RWPE1 (cell line): ENCODE measurements around the gene COA8.

Experiments
- CTCF ChIA-PET: fragments of 350-600 bp; sonication (Branson Sonifier 250); formaldehyde crosslinking; extraction: SDS; loops from one replicate; lab custom pipeline; 2021; lab: Yijun Ruan, JAX
- POLR2A ChIA-PET: fragments of 400-600 bp; formaldehyde crosslinking; extraction: SDS; loops from one replicate; lab custom pipeline; 2020; ENCODE audit warnings: antibody characterized with exemption; ENCODE audit not compliant: low non-redundant PET; lab: Yijun Ruan, JAX
- DNase-seq: peaks from one replicate; pipeline ENCODE4 v3.0.0; 2012; ENCODE audit warnings: low spot score
- H3K27ac ChIP-seq: fragments of 450-650 bp; 2 replicates; pipeline ENCODE4 v1.5.1; 2017
- TF ChIP-seq, protein P1 (sequence below): fragments of 450-650 bp; conservative IDR thresholded peaks from 2 replicates; pipeline ENCODE4 v1.5.1; 2017; ENCODE audit warnings: low read depth, mild to moderate bottlenecking

The COA8 gene

DNA sequence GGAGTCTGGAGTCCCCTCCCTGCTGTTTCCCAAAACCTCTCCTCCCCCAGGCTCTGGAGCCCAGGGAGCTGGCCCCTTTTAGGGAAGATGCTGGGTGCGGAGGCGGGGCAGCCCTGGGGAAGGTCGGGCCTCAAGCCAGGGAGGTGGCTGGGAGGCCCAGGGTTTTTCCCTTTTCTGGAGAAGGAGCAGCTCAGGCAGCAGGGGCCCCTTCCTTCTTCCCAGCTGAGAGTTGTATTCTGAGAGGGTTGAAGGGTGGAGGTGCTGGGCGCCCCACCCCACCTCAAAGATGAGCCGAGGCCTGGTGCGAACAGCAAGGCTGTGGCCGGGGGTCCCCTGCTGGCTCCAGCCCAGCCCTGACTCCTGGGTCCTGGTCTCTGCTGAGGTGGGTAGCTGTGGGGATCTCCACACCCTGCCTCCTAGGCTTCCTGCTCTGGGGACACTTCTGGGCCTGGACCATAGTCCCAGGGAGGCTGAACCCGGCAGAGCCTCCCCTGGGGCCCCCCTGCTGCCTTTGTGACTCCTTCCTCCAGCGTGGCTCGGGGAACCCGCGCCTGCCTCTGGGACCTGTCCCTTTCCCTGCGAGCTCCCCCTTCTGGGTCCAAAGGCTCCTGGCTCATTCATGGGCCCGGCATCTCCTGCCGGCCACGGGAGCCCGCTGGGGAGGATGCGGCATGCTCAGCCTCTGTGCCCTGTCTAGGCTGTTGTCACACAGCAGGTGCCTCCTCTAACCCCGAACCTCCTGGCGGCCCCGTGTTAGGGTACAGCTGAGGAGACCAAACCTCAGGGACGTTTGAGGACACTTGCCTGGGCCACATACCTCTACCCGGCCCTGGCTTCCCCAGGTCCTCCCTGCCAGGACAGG lies 29.4 kb upstream of the COA8 start:
- CTCF ChIA-PET = interaction anchor here (0.6 kb wide), 1 partner anchor 268 kb away, joined by 3 read pairs; no protein-coding TSS in a partner anchor

DNA sequence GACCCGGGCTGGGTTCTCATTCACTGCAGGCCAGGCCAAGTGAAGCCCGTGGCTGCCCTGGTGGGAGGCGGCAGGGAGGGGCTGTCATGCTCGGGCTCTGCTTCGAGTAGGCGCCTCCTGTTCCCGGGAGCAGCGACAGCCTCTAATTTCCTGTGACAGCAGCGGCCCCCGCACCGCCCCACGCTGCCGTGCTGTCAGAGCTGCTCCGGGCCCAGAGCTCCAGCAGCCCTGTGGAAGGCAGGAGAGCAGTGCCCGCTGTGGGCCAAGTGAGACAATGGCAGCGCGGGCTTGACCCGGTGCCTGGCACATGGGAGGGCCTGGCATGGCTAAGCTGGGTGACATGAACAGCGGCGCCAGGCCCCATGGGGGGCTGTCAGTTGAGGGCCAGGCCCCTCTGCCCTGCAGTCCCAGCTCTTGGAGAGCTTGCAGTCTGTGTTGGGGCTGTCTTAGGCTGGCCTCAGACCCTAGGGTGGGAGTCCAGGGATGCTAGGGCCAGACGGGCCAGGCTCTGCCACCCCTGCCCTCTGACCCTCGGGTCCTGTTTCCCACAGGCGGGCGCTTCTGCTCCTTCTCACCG lies 28.7 kb upstream of the COA8 start:
- DNase-seq = no peak
- TF ChIP-seq, protein P1, sequence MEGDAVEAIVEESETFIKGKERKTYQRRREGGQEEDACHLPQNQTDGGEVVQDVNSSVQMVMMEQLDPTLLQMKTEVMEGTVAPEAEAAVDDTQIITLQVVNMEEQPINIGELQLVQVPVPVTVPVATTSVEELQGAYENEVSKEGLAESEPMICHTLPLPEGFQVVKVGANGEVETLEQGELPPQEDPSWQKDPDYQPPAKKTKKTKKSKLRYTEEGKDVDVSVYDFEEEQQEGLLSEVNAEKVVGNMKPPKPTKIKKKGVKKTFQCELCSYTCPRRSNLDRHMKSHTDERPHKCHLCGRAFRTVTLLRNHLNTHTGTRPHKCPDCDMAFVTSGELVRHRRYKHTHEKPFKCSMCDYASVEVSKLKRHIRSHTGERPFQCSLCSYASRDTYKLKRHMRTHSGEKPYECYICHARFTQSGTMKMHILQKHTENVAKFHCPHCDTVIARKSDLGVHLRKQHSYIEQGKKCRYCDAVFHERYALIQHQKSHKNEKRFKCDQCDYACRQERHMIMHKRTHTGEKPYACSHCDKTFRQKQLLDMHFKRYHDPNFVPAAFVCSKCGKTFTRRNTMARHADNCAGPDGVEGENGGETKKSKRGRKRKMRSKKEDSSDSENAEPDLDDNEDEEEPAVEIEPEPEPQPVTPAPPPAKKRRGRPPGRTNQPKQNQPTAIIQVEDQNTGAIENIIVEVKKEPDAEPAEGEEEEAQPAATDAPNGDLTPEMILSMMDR = no peak
- ChIA-PET POLR2A (no interaction called here), CTCF (interaction anchor here (0.6 to 0.9 kb wide), 2 partner anchors 14 to 267 kb away, joined by 3 read pairs; no protein-coding TSS in a partner anchor)
- peak overlapping the region; percentile 100 for H3K27ac ChIP-seq

More for the DNA sequence above, 29.4 kb upstream of the COA8 start:
- no peak for DNase-seq
- H3K27ac ChIP-seq = peak overlapping the region; percentile 100
- POLR2A ChIA-PET = no interaction called here
- TF ChIP-seq, protein P1 = no peak

DNA sequence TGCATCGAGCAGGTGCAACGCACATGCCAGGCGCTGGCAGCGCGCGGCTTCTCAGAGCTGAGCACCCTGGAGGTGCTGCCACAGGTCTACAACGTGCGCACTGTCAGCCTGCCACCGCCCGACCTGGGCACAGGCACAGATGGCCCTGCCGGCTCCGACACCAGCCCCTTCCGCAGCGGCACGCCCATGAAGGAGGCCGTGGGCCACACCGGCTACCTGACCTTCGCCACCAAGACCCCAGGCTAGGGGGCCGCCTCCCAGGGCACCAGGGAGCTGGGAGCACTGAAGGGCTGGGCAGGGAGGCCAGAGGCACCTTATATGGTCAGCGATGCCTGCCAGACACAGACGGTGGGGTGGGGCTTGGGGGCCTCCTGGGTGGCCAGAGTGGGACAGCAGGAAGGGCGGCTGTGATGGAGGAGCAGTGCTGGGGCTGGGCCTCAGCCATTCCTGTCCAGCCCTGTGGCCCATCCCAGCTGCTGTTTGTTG lies 28.1 kb upstream of the COA8 start:
- POLR2A ChIA-PET = no interaction called here
- DNase-seq = no peak

DNA sequence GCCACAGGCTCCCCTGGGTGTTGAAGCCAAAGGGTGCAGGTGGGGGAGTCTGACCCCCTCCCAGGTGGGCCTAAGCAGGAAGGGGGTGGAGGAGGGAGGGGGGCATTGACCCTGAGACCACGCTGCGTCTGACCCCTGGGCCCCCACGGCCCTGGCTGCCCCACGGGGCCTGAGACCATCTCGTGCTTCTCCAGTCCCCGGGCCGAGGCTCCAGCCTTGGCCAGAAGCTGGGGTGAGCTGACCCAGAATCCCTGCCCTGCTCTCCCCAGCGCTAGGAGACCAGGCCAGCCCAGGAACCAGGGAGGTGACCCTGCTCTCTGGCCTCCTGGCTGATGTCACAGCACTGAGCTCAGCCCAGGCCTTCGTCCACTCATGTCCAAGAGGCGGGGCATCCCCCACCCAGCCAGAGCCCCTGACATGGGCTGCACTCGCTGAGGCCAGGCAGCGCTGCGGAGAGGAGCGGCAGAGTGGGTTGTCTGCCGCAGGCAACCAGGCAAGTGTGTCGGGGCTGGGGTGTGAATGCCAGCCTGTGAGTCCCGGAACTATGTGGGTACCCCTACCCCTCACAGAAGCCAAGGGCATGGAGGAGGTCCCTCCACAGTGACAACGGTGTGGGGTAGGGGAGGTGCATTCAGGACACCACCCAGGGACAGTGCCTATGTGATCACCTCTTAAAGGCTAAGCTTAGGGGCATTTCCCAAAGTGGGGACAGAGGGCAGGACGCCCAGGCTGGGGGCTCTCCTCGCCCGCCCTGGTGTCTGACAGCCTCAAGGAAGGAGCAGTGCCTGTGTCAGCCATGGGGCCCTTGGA lies 27.5 kb upstream of the COA8 start:
- DNase-seq = no peak
- TF ChIP-seq, protein P1 = no peak
- POLR2A ChIA-PET = no interaction called here
- H3K27ac ChIP-seq = peak overlapping the region; percentile 100
- CTCF ChIA-PET = interaction anchor here (0.9 kb wide), 1 partner anchor 15 kb away, joined by 3 read pairs; no protein-coding TSS in a partner anchor

More for the DNA sequence above, 28.1 kb upstream of the COA8 start:
- CTCF ChIA-PET = interaction anchor here (0.9 kb wide), 1 partner anchor 14 kb away, joined by 3 read pairs; no protein-coding TSS in a partner anchor
- TF ChIP-seq, protein P1 = no peak
- H3K27ac ChIP-seq = peak overlapping the region; percentile 100

DNA sequence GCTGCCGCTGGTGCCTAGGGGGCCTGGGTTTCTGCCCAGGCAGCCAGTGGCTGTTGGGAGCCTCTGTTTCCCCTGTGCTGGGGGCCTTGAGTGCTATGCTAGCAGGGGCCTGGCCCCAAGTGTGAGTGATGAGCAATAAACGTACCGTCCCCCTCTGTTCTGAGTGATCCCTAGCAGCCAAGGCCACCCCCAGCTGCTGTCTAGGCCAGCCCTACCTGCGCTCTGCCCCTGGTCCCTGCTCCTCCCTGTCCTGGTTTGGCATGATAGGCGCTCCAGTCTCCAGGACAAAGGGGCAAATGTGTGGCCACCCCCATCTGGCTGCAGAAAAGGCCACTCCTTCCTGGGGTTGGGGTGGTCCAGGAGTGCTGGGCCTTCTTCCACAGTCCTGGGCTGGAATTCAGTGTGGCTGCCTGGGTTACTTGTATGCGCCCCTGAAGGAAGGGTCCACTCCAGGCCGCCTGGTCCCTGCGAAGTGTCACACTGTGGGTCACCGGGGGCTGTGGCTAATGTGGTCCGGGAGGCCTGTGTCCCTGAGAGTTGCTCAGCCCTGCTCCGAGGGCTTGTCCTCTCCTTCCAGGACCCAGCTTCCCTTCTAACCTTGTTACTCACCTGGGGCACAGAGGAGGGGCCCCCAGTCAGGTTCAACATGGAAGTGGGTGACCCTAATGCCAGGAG lies 26.7 kb upstream of the COA8 start:
- peak overlapping the region; percentile 100 for H3K27ac ChIP-seq
- TF ChIP-seq, protein P1 = no peak
- no peak for DNase-seq
- ChIA-PET CTCF (interaction anchor here (0.6 to 1.2 kb wide), 2 partner anchors 18 to 37 kb away, joined by 5 read pairs; no protein-coding TSS in a partner anchor), POLR2A (no interaction called here)
